K562 (cell line): ENCODE data around the gene KCNT1.

Experiments used
- EZH2 ChIP-seq: IDR thresholded peaks from 2 replicates; pipeline ENCODE4 v1.6.1; 2012; ENCODE audit warnings: low read depth, mild to moderate bottlenecking, inconsistent platforms, low read length, borderline replicate concordance
- GABPB1 ChIP-seq: sonication (generic); formaldehyde crosslinking; IDR thresholded peaks from 2 replicates; pipeline ENCODE4 v1.8.0; 2022; ENCODE audit warnings: mild to moderate bottlenecking, missing genetic modification reagents
- MTA3 ChIP-seq: fragments of 450-650 bp; formaldehyde crosslinking; IDR thresholded peaks from 2 replicates; pipeline ENCODE4 v1.6.1; 2017; ENCODE audit warnings: mild to moderate bottlenecking, borderline replicate concordance
- ZNF124 ChIP-seq: sonication (generic); formaldehyde crosslinking; IDR thresholded peaks from 2 replicates; pipeline ENCODE4 v1.8.1; 2022; ENCODE audit warnings: missing genetic modification reagents
- ZNF584 ChIP-seq: fragments of 200-800 bp; sonication (Bioruptor generic); IDR thresholded peaks from 2 replicates; pipeline ENCODE4 v1.6.1; 2016; ENCODE audit warnings: low read depth, mild to moderate bottlenecking, missing genetic modification characterization, missing compliant biosample characterization
- TF ChIP-seq, protein P1 (sequence below), 3 experiments: IDR thresholded peaks in 2 of 3; conservative IDR thresholded peaks in 1 of 3; 2 replicates each; pipeline ENCODE4 v1.5.1; 2011 to 2012; ENCODE audit warnings: low read length in 3 of 3, mild to moderate bottlenecking in 3 of 3, control low read depth in 2 of 3, improper control_type of control experiment in 1 of 3, inconsistent platforms in 1 of 3, low read depth in 1 of 3, mixed read lengths in 1 of 3, moderate library complexity in 1 of 3; ENCODE audit not compliant: insufficient read depth in 2 of 3

- TF ChIP-seq GABPB1 (CRISPR knock-in tag), result no peak
- TF ChIP-seq, protein P1, sequence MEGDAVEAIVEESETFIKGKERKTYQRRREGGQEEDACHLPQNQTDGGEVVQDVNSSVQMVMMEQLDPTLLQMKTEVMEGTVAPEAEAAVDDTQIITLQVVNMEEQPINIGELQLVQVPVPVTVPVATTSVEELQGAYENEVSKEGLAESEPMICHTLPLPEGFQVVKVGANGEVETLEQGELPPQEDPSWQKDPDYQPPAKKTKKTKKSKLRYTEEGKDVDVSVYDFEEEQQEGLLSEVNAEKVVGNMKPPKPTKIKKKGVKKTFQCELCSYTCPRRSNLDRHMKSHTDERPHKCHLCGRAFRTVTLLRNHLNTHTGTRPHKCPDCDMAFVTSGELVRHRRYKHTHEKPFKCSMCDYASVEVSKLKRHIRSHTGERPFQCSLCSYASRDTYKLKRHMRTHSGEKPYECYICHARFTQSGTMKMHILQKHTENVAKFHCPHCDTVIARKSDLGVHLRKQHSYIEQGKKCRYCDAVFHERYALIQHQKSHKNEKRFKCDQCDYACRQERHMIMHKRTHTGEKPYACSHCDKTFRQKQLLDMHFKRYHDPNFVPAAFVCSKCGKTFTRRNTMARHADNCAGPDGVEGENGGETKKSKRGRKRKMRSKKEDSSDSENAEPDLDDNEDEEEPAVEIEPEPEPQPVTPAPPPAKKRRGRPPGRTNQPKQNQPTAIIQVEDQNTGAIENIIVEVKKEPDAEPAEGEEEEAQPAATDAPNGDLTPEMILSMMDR (IDR thresholded peaks at IDR 0.05 in 2 of 3, conservative IDR thresholded peaks at IDR 0.05 in 1 of 3; ENCODE audit: insufficient read depth in 2 of 3, low read depth in 1 of 3, low read length in 3 of 3), result no peak
- TF ChIP-seq ZNF124 (CRISPR knock-in tag), result no peak
- no peak for TF ChIP-seq MTA3
- TF ChIP-seq EZH2, result no peak
- no peak for TF ChIP-seq ZNF584 (CRISPR knock-in tag)
Observed at GRCh38 chr9:135728436-135729110, 26.6 kb downstream of the KCNT1 start.
